Neural progenitor cell (in vitro differentiated cells): ENCODE measurements around the gene DDX56.

Experiments used
- EZH2 ChIP-seq: fragments of 200-600 bp; sonication (generic); IDR thresholded peaks from 2 replicates; pipeline ENCODE4 v1.6.1; 2017; ENCODE audit warnings: antibody characterized with exemption, mild to moderate bottlenecking, moderate library complexity
- EZH2phosphoT487 ChIP-seq: fragments of 200-600 bp; sonication (generic); IDR thresholded peaks from 2 replicates; pipeline ENCODE4 v1.6.1; 2017; ENCODE audit warnings: antibody characterized with exemption
- TF ChIP-seq, protein P1 (sequence below): fragments of 200-600 bp; sonication (generic); IDR thresholded peaks from 2 replicates; pipeline ENCODE4 v1.5.1; 2017; ENCODE audit warnings: antibody characterized with exemption, mild to moderate bottlenecking

DNA sequence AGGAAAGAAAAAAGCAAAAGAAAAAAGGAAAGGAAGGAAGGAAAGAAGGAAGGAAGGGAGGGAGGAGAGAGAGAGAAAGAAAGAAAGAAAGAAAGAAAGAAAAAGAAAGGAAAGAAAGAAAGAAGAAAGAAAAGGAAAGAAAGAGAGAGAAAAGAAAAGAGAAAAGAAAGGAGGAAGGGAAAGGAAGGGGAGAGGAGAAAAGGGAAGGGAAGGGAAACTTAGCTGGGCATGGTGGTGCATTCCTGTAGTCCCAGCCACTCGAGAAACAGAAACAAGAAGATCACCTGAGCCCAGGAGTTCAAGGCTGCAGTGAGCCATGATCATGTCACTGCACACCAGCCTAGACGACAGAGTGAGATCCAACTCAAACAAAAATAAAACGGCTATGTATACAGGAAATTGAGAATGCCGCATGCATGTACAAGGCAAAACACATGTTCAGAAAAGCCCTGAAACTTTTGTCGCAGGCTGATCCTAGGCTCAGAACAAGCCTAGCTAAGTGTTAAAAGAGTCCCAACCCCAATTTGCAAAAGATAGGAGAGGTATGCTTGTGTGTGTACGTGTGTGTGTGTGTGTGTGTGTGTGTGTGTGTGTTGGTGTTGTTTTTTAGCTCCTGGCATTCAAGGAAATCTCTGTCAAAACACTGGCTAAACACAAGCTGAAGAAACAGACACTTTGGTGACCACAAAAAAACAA, 26.0 kb downstream of the DDX56 start:
- TF ChIP-seq, protein P1, sequence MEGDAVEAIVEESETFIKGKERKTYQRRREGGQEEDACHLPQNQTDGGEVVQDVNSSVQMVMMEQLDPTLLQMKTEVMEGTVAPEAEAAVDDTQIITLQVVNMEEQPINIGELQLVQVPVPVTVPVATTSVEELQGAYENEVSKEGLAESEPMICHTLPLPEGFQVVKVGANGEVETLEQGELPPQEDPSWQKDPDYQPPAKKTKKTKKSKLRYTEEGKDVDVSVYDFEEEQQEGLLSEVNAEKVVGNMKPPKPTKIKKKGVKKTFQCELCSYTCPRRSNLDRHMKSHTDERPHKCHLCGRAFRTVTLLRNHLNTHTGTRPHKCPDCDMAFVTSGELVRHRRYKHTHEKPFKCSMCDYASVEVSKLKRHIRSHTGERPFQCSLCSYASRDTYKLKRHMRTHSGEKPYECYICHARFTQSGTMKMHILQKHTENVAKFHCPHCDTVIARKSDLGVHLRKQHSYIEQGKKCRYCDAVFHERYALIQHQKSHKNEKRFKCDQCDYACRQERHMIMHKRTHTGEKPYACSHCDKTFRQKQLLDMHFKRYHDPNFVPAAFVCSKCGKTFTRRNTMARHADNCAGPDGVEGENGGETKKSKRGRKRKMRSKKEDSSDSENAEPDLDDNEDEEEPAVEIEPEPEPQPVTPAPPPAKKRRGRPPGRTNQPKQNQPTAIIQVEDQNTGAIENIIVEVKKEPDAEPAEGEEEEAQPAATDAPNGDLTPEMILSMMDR, result no peak
- TF ChIP-seq EZH2phosphoT487 (no peak), EZH2 (no peak)
